Subcutaneous adipose tissue (tissue), 4 donors: Measurements from ENCODE around the gene SIVA1. TPM values are rescaled to one million over a fixed set of nuclear protein-coding genes. Genes with fewer than 3 reads are reported as not detected.

Experiments
- total RNA-seq, 4 donors: library from RNA; depleted of rRNA; stranded (reverse); fragments of >200 nt; gene quantifications; one replicate each; pipeline ENCODE4 v1.1.0, GENCODE V29; 2016
- TF ChIP-seq, protein P1 (sequence below): fragments of 450-650 bp; IDR thresholded peaks from one replicate; pipeline ENCODE4 v1.5.1; 2016; ENCODE audit warnings: low read depth, mild to moderate bottlenecking, control low read depth, antibody characterized with exemption, moderate library complexity

SIVA1 gene
- total RNA-seq, 4 donors from 2014 or later: 65.4 to 232 (median 169) TPM

DNA sequence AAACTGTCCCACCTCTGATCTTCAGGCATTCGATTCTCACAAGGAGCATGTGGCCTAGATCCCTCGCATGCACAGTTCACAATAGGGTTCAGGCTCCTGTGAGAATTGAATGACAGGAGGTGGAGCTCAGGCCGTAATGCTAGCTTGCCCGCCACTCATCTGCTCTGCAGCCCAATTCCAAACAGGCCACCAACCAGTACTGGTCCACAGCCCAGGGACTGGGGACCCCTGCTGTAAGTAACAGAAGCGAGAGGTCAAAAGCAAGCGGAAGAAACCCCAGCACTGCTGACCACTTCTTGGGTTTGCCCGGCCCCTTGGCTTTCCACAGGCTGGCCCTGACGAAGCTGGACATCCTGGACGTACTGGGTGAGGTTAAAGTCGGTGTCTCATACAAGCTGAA is 8.5 kb upstream of the SIVA1 start:
- TF ChIP-seq, protein P1, sequence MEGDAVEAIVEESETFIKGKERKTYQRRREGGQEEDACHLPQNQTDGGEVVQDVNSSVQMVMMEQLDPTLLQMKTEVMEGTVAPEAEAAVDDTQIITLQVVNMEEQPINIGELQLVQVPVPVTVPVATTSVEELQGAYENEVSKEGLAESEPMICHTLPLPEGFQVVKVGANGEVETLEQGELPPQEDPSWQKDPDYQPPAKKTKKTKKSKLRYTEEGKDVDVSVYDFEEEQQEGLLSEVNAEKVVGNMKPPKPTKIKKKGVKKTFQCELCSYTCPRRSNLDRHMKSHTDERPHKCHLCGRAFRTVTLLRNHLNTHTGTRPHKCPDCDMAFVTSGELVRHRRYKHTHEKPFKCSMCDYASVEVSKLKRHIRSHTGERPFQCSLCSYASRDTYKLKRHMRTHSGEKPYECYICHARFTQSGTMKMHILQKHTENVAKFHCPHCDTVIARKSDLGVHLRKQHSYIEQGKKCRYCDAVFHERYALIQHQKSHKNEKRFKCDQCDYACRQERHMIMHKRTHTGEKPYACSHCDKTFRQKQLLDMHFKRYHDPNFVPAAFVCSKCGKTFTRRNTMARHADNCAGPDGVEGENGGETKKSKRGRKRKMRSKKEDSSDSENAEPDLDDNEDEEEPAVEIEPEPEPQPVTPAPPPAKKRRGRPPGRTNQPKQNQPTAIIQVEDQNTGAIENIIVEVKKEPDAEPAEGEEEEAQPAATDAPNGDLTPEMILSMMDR: no peak

DNA sequence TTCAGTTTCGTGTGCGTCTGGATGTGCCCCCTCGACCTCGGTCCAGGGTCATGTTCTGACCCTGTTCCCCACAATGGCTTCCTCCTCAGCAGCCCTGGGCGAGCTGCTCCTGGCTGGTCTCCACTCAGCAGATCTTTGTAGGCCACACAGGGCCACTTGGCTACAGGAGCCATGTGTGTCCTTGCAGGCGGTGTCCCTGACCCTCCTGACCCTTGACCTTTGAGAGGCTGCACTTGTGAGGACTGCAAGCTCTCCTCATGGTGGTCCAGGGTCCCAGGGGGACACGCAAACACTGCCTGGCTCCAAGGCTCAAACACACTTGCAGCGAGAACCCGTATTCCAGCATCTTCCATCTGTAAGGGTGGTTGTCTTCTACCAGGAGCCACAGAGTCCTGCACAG is 7.5 kb upstream of the SIVA1 start:
- TF ChIP-seq, protein P1: no peak

DNA sequence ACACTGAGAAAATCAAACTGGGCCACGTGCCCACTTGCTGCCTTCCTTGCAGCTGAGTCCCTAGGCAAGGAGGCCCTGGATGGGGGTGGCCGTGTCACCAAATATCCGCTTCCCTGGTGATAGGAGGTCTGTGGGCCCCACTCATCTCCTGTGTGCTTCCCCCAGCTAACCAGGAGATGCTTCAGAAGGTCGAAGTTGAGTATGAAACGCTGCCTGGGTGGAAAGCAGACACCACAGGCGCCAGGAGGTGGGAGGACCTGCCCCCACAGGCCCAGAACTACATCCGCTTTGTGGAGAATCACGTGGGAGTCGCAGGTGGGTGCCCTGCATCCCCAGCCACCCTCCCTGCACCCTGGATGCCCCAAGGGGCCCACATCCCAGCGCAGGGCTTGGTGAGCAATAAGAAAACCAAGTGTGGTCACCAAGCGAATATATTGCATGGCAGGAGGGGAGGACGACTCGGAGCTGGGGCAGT is 6.8 kb upstream of the SIVA1 start:
- TF ChIP-seq, protein P1: no peak

DNA sequence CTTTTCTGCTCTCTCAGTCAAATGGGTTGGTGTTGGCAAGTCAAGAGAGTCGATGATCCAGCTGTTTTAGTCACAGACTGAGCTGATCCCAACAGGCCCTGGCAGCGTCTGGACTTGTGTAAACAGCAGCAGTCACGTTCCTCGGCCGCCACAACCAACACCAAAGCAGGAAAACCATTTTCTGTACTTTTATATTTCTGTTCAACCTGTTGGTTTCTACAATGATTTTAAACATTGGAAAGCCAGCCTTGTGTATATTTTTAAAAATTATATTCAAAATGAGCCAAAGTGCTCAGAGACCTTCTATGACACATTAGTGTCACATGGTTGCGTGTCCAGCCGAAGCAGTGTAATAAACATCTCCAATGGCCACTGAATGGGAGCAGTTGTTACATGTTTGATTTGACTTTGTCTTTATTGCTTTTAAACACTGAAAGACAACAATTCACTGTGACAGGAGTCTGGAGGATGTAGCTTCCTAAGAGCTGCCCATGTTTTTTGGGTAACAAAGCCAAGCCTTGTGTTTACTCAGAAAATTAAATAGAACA is 5.9 kb upstream of the SIVA1 start:
- TF ChIP-seq, protein P1: no peak

DNA sequence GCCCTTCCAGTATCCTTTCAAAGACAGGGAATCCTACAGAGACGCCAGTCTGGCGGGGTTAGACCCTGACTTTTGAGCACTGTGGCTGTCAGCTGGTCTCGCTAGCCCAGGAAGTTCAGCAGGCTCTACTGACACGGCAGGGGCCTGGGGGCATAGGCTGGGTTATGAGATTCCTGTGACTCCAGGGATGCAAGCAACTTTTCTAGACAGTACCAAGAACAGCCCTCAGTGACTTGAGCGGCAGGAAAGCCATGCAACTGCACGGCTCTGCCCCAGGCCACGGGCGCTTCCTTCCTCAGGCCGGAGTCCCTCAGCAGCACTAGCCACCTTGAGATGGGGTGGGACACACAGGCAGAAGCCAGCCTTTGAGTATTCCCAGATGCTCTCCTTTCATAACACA is 5.1 kb upstream of the SIVA1 start:
- TF ChIP-seq, protein P1: no peak

DNA sequence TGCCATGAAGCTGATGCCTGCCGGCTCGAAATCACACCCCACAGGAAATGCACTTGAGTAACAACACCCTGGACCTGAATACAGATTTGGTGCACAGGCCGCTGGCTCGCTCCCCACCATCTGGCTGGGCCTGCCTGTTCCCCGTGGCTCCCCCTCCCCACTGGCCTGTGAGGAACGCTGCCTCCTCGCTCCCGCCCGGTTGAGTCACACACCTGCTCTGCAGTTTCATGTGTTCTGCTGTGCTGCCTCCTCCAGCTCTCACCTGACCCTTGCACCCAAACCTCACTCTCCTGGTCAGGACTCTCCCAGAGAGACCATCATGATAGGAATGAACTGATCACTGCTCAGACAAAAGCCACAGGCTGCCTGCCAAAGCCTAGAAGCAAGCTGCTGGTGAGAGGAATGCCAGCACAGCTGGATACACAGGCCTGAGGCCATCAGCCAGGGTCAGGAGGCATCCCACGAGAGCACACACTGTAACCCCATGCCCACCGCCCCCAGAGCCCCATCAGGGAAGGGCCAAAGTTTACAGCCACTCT is 3.8 kb upstream of the SIVA1 start:
- TF ChIP-seq, protein P1: no peak

DNA sequence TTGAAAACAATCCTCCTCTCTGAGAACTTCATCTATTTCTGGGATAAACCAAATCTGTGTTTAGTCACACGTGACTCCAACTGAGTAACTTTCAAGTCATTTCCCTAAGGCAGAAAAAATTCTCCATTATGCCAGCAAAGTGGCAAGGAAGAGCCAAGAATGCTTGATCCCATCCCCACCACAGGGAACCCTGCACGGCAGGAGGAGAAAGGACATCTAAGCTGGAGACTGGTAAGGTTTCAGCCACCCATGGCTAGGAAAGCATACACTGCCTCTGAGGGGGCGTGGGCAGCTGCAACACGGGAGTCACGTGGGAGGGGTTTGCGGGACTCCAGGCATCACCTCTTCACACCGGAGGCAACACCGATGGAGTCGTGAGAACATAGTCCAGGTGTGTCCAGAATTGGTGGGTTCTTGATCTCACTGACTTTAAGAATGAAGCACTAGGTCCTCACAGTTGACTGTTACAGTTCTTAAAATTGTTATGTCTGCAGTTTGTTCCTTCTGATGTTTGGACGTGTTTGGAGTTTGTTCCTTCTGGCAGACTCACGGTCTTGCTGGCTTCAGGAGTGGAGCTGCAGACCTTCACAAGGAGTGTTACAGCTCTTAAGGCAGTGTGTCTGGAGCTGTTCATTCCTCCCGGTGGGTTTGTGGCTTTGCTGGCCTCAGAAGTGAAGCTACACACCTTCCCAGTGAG is 2.7 kb upstream of the SIVA1 start:
- TF ChIP-seq, protein P1: no peak
